Glomerular visceral epithelial cell (primary cell): Measurements from ENCODE around the gene UBXN10.
A peak's percentile ranks its signal among the peaks of the same experiment; 100 is the strongest.

Experiments
- DNase-seq: peaks from one replicate; pipeline ENCODE4 v3.0.0-alpha.2; 2016; ENCODE audit errors: extremely low spot score

UBXN10 gene

DNA sequence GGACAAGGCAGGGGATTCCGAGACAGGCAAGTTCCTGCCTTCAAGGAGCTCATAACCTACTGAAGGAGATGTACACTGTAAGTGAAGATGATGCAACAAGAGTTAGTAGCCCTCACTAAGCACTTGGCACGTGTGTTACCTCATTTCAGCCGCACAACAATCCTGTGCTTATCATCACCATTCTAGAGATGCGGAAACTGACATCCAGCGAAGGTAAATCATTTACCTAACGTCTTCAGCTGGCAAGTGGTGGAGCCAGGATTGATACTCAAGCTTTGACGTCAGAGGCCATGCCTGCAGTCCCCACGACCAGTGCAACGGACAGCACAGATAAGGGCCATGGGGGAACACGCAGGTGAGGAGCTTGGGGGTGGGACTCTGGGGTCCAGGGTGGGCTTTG is 2.9 kb upstream of the UBXN10 start:
- no peak for DNase-seq

DNA sequence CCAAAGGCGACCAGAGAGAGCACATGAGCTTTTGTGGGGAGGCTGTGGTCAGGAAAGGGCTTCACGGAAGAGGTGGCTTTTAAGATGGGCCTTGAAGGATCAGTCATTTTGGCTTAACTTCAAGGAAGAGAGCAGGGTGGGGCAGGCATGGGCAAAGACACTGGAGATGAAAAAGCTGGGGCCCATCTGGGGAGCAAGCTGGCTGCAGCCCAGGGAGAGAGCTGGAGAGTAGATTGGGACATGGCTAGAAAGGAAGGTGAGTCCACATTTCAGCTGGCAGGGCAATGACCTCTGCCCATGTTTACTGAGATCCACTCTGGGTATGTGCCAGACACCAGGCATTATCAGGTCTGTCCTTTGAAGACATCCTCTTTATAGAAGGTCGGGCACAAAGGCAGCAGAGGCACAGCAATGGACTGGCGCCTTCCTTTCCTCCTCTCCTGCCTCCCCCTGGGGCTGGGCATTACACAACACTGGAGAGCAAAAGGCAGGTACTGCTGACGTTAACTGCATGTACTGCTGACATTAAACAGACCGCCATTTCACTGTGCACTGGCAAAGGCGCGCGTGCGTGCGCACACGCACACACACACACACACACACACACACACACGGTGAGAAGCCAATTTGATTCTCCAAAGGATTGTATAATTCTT is 2.2 kb upstream of the UBXN10 start:
- DNase-seq: no peak

DNA sequence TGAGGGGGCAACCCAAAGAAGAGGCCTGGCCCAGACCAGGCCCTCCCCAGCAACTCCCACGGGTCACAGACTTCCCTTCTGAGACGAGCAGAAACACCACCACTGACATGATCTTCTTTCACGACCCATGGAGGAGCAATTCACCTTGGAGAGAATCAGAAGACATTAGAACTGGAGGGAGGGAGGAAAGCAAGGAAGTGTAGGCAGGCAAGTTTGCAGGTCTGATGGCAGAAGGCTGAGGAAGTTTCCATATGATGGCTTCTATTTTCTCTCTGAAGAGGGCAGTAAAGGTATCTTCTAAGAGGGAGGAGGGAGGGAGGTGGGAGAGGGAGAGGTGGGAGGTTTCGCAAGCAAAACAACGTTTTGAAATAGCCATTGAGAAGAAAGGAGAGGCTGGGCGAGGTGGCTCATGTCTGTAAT is 1.4 kb upstream of the UBXN10 start:
- no peak for DNase-seq

DNA sequence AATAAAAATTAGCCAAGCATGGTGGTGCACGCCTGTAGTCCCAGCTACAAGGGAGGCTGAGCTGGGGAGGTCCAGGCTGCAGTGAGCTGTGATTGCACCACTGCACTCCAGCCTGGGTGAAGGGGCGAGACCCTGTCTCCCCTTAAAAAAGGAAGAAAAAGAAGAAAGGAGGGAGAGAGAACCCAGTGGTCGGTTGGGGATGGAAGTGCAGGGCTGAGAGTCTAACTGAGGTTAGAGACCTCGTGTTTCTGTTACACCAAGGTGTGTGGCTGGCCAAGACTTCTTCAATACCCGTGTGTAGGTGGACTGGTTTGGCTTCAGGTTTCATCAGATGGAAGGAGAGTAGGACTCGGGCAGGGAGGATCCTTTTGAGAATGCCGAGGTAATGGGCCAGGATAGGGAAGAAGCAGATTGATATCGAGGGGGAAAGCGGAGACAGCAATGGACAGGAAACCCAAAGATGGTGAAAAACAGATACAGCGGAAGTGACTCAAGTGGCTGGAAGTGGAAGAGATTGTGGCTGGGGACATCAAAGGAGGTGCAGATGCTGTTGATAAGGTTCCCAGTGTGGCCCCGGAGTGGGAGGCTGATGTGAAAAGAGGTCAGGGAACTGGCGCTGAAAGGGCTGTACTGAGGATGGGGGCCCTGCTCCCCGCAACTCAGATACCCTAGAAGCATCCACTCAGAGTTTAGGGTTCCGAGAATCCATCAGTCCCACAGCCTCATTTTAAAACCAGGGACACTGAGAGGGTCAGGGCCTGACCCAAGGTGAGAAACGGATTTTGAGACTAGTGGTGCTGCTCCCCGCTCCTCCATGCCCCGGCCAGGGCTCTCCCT is 681 bp upstream of the UBXN10 start:
- no peak for DNase-seq

DNA sequence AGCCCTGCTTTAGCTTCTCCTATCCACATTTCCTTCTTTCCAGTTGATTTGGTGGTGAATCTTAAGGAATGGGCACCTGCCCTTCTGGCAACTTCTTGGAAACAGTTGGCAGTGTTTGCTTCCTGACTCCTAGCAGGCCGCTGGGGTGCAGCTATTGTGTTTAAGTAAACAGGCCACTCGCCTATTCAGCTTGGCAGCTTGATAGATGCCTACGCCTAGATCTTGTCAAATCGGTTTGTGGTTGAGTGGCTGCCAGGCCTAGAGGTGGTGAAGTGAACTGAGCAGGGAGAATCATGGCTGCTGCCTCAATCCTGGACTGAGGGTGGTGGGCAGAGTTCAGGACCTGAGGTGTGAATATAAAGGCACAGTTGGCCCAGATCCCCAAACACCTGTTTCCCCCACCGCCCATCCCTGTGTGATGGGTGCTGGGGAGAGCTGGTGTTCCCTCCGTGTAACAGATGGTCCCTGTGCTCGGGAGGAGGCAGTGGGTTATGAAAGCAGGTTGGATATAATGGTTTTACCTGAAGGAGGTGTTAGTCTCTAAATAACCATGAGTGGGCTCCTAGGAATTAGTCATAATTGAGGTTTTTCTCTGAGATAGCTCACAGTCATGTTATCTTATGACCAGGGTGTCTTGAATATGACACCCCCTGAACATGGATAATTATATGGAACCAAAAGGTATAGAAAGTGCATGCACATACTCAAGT is 1.4 kb downstream of the UBXN10 start:
- no peak for DNase-seq

DNA sequence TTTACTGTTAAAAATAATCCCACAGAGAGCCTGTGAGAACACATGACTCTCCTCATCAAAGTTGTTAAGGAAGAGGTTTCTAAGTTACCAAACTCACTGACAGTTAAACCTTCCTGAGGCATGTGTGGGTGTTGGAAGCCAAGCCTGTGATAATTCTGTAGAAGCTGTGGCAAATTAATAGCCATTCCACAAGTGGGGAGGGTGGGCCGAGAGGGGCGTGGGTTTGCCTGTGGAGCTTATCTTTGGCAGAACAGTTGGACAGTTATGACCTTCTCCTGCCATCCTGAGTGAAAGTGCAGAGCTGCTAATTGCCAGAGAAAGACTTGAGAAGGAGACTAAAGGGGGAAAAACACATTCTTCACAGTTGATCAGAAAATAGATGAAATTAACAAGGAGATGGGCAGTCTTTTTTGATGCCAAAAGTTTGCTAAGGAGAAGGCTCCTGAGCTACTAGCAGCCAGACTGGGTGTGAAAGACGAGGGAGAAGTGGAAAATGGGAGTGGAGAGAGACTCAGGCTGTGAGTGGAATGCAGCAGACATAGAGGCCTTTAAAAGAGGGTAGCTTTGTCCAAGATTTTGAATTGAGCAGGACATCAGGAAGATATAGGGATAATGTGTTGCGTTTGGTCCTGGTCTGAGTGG is 2.0 kb downstream of the UBXN10 start:
- no peak for DNase-seq

DNA sequence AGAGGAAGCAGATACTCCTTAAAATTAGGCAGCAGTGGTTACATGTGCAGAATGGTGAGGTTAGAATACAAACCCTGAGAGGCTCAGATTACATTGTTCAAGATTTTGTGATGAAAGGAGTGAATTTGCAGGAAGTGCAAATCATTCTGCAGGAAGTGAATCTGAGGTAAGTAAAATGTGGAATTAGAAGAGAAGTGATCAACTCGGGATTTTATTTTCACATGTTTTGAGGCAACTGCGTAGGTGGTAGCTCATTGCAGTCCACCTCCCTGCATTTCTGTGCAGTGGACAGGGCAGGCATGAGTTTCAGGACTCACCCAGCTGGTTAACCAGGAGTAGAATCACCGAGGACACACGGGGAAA is 2.5 kb downstream of the UBXN10 start:
- no peak for DNase-seq

DNA sequence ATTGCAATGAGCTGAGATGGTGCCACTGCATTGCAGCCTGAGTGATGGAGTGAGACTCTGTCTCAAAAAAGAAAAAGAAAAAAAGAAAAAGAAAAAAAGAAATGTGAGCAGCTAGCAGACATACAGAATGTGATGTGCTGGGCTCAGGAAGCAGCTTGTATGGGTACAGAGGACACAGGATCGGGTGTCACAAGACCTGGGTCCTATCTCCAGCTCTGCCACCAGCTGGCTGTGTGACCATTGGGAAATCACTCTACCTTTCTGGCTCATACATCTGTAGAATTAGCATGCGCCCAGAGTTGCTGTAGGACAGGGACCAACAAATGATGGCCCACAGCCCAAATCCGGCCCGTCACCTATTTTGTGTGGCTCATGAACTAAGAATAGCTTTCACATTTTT is 3.8 kb downstream of the UBXN10 start:
- no peak for DNase-seq

DNA sequence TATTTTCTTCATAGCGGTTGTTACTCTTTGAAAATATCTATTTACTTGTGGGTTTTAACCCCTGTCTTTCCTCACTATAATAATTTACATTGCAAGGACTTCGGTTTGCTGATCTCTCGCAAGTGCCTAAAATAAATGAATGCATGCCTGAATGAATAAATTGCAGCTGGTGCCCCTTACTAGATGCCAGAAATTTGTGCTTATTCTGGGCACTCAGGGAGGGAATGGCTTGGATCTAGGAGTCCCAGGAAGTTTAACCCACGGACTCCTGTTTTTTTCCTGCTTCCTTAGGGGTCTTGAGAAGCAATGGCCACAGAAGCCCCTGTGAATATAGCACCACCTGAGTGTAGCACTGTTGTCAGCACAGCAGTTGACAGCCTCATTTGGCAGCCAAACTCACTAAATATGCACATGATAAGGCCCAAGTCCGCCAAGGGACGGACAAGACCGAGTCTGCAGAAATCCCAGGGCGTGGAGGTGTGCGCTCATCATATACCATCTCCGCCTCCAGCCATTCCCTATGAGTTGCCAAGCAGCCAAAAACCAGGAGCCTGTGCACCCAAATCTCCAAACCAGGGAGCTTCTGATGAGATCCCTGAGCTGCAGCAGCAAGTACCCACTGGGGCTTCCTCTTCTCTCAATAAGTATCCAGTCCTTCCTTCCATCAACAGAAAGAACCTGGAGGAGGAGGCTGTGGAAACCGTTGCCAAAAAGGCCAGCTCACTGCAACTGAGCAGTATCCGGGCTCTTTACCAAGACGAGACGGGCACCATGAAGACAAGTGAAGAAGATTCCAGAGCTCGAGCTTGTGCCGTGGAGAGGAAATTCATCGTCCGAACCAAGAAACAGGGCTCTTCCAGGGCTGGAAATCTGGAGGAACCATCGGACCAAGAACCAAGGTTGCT is 4.6 kb downstream of the UBXN10 start:
- DNase-seq: no peak

DNA sequence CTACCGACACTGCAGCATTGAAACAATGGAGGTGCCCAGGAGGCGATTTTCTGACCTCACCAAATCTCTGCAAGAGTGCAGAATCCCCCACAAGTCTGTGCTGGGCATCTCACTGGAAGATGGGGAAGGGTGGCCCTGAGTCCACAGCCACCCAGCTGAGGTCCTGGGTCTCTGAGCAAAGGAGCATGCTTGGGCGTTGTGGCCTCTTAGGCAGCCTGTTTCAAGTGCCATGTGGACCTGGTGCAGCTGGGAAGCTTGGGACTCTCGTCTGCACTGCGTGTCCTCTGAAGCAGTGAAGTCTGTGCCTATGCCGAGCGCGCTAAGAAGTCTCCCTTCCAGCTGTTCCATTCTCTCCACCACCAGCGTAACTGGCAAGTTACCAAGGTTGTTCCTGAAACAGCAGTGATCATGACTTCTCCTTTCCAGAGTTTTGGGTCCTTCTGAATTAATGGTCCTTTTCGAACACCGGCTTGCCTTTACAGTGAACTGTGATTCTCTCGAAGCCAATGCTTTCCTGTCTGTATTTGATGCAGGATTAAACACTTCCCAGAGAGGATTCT is 5.5 kb downstream of the UBXN10 start:
- no peak for DNase-seq

DNA sequence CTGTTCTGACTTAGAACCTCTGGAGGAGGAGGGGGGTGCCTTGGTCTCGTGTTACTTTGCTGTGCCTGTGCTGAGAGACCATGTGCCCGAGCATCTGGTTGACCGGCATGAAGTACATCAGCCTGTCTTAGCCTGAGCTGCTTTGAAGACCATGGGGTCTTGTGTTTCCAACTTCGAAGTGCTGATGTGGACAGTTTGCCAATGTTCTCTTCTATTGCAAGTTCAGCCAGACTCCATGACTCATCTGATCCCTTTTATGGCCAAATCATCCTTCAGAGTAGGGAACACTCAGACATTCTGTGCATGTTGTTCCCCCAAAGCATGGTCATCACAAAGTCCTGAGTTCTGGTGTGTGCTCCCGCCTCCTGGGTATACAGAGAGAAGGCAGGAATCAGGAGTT is 6.5 kb downstream of the UBXN10 start:
- no peak for DNase-seq

DNA sequence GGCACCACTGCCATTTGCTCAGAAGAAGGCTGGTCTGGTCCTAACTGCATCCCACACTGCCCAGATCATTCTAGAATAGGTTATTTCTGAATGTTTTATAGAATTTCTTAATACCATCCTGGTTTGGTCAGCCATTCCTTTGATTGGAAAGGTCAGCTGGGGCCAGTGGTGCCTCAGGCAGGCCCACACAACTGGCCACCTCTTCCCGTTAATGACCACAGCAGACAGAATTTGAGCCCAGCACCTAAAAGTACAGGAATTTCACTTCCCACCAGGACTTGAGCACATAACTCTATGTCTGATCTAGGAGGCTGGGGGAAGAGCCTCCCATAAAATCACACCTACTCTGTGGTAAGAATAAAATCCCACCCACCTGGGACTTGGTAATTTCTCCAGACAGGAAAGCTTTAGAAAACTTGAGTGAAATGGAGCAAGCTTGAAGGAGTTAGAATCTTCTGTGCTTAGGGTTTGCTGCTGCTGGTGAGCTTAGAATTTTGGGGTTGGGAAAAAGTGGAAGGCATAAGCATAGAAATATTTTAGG is 7.0 kb downstream of the UBXN10 start:
- no peak for DNase-seq

DNA sequence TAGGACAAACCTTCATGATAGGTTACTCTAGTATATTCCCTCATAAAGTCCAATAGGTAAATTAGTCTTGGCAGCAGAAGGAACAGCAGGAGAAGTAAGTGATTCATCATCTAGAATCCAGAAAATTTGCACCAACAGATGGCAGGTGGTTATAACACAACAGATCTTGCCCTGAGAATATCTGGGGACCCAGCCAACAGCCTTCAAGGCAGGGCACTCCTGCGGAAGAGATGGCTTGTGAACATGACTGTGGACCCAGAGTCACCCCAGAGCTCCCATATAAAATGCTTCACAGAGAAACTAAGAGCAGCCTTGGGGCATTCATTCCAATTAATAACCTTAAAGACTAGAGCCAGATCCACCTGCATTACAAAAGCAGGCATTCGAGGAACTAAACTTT is 8.3 kb downstream of the UBXN10 start:
- DNase-seq: no peak

DNA sequence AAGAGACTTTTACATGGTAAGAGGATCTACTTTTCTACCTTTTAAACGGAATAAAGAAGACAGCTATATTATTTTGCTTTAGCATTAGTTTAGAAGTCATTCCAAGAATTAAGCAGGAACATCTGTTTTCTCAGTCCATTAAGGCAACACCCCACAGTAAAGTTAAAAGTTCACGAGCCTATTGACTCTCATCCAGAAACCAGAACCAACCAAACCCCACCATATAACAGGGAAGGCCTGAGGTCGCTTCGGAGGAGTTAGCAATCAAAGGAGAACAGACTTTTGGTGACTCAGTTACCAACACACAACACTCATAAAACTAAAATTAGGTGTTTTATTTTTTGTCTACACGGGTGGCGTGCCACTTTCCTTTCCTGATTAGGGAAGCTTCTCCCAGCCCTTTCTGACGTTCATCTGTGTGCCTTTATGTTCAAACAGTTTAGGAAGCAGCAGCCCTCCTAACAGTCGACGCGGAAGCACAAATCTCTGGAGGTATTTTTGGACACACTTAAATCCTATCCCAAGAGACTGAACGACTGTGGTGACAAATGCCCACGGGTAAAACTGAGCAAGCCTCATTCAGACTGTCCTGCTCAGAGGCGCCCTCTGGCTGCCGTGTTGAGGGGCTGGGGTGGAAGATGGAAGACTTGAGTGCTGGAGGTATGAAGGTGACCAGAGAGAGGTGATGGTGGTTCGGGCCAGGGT is 9.0 kb downstream of the UBXN10 start:
- DNase-seq: peak; percentile 42

DNA sequence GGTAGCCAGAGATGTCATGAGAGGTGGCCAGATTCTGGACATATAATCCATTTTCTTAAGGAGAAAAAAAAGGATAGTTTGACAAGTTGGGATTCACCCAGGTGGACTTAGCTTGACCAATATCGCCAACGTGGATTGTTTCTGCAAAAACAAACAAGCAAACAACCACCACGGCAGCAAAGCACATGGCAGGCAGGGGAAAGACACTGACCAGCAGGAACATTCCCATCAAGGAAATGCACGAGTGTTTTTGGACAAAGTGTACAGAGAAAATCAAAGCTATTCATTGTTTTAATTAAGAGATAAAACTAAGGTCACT is 9.5 kb downstream of the UBXN10 start:
- no peak for DNase-seq

DNA sequence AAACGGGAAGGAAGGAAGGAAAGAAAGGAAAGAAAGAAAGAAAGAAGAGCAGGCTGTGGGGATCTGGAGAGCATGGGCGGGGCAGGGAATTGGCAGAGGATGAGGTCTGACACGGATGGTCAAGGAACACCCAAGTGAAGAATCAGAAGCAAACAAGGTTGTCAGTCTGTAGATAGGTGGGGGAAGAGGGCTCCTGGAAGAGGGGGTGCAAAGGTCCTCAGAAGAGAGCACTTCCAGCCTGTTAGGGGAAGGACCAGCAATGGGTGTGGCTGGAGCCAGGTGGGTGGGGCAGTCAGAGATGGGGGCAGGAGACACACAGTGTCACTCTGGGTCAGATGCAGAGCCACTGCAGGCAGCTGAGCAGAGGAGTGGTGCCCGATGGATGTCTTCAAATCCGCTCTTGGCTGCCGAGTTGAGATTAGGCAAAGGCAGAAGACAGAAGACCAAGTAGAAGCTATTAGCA is 11.5 kb downstream of the UBXN10 start:
- no peak for DNase-seq

DNA sequence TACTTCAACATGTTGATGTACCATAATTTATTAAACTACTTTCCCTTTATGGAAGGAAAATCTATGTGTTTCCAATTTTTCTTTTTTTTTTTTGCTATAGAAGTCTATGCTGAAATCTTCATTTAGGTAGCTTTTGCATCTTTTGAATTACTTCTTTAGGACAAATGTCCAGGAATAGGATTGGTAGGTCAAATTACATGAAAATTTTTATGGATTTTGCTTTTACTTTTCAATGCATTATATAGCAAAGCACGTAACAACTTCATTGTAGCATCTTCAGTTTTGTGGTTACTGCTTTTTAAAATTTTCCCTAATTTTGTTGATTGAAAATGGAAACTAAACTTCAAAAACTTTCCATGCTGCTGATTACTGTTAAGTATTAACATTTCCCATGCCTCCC is 12.4 kb downstream of the UBXN10 start:
- DNase-seq: no peak

DNA sequence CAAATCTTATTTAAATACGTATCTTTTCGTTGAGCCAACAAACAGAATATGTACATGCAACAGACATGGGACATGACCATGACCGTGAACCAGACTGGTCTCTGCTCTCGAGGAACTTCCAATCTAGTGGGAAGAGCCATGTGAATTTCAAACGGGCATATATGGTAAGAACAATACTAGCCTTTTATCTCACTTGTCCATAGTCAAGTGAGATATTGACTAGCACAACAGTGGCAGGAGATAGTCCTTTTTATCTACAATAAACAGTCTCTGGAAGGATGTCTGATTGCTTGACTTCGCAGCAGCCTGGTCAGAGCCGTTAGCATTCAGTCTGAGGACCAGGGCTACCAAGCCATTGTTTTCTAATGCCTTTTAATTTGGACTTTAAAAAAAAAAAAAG is 13.0 kb downstream of the UBXN10 start:
- no peak for DNase-seq

DNA sequence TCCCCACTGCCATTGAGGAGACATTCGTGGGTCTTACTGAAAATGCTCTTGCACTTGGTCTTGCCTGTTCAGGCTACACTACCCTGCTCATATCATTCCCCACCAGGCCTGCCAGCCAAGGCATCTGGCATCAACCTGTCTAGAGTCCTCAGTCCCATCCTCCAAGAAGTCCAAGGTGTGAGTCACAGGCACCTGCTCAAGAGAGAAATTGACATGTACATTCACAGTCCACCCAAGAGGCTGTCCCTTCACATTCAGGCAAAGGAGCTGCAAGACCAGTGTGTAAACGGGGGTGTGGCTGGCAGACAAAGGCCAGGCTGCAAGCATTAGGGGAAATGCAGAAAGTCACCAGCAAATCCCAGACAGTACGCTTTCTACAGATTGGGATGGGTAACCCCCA is 13.5 kb downstream of the UBXN10 start:
- DNase-seq: no peak

DNA sequence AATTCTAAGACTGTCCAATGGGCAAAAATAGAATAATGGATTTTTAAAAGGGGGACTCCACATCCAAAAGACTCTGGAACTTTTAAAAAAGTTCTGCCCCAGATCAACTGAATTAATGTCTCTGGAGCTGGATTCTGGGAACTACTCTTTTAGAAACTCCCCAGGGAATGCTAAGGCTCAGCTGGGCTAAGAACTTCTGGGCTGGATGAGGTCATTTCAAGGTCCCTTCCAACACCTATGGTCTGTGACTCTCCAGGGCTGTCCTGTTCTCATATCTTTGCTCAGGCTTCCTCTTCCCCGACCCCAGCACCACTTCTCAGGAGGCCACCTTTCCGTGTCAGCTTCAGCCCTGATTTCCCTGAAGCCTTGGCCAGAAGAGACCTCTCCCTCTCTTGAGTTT is 13.9 kb downstream of the UBXN10 start:
- no peak for DNase-seq
